ENCODE measurements around the gene ZBTB8B. TPM values are rescaled to one million over a fixed set of nuclear protein-coding genes. Genes with fewer than 3 reads are reported as not detected.
"Not testable (repeated sequence)": the region's sequence is repeated elsewhere in the genome, so short reads cannot be mapped to it uniquely, and the experiment has no call there.

The ZBTB8B gene
- total RNA-seq = not detected

GRCh38 chr1:32464716-32465577 is at the start of gene ZBTB8B:
Gene ZBTB8B (plus strand): TSS chr1:32465072. CDS start chr1:32470625, 5,553 bp downstream.
- H3K27ac Mint-ChIP-seq = no peak within 1 kb of the TSS
- POLR2A ChIA-PET = interaction anchor here (0.5 to 0.6 kb wide), 2 partner anchors 173 to 248 kb away, joined by 4 read pairs; partner anchors contain the start of gene HDAC1

GRCh38 chr1:32421775-32422174 is 43.1 kb upstream of the ZBTB8B start:
- H3K27ac Mint-ChIP-seq = no peak overlapping the region
- no peak for DNase-seq
- H3K36me3 Mint-ChIP-seq = no peaks in the 10 kb centered on the region
- ATAC-seq (ENCODE audit: low read depth) = no peak
- H3K27me3 Mint-ChIP-seq = peaks cover 28% of the 10 kb centered on the region
- POLR2A ChIA-PET = no interaction called here
- H3K9me3 Mint-ChIP-seq = no peaks in the 10 kb centered on the region
- peaks cover 3% of the 10 kb centered on the region for H3K4me1 Mint-ChIP-seq
- no peak overlapping the region for H3K4me3 Mint-ChIP-seq

More at GRCh38 chr1:32464716-32465577, at the start of gene ZBTB8B:
- peak within 1 kb of the TSS; percentile 69 for H3K4me3 Mint-ChIP-seq
- DNase-seq (peak; percentile 56), ATAC-seq (ENCODE audit: low read depth) (peak; percentile 36)
- peaks cover 64% of the 10 kb centered on the region for H3K27me3 Mint-ChIP-seq
- H3K36me3 Mint-ChIP-seq = peaks cover 5% of the 10 kb centered on the region
- H3K4me1 Mint-ChIP-seq = peaks cover 13% of the 10 kb centered on the region
- H3K9me3 Mint-ChIP-seq = no peaks in the 10 kb centered on the region

- no peak overlapping the region for H3K27ac Mint-ChIP-seq
- ATAC-seq (ENCODE audit: low read depth) (no peak), DNase-seq (no peak)
- POLR2A ChIA-PET = no interaction called here
- no peaks in the 10 kb centered on the region for H3K9me3 Mint-ChIP-seq
- H3K4me3 Mint-ChIP-seq = no peak overlapping the region
- H3K4me1 Mint-ChIP-seq = peaks cover 3% of the 10 kb centered on the region
- peaks cover 58% of the 10 kb centered on the region for H3K27me3 Mint-ChIP-seq
- H3K36me3 Mint-ChIP-seq = no peaks in the 10 kb centered on the region
Observed at GRCh38 chr1:32426489-32427255, 38.2 kb upstream of the ZBTB8B start.

GRCh38 chr1:32427264-32427963 is 37.5 kb upstream of the ZBTB8B start:
- no peaks in the 10 kb centered on the region for H3K9me3 Mint-ChIP-seq
- H3K36me3 Mint-ChIP-seq = no peaks in the 10 kb centered on the region
- H3K27ac Mint-ChIP-seq = no peak overlapping the region
- H3K27me3 Mint-ChIP-seq = peaks cover 62% of the 10 kb centered on the region
- ATAC-seq (ENCODE audit: low read depth) = no peak
- no peak overlapping the region for H3K4me3 Mint-ChIP-seq
- H3K4me1 Mint-ChIP-seq = peaks cover 3% of the 10 kb centered on the region
- POLR2A ChIA-PET = no interaction called here
- DNase-seq = no peak

- no peaks in the 10 kb centered on the region for H3K4me1 Mint-ChIP-seq
- no peaks in the 10 kb centered on the region for H3K9me3 Mint-ChIP-seq
- H3K4me3 Mint-ChIP-seq = no peak overlapping the region
- H3K36me3 Mint-ChIP-seq = no peaks in the 10 kb centered on the region
- no peak overlapping the region for H3K27ac Mint-ChIP-seq
- POLR2A ChIA-PET = no interaction called here
- no peak for DNase-seq
- H3K27me3 Mint-ChIP-seq = peaks cover 40% of the 10 kb centered on the region
- ATAC-seq (ENCODE audit: low read depth) = no peak
Observed at GRCh38 chr1:32431736-32432400, 33.0 kb upstream of the ZBTB8B start.

- POLR2A ChIA-PET = no interaction called here
- ATAC-seq (ENCODE audit: low read depth) (no peak), DNase-seq (no peak)
- Mint-ChIP-seq H3K4me1 (no peaks in the 10 kb centered on the region), H3K4me3 (no peak overlapping the region), H3K27ac (no peak overlapping the region), H3K36me3 (no peaks in the 10 kb centered on the region), H3K9me3 (no peaks in the 10 kb centered on the region), H3K27me3 (peaks cover 17% of the 10 kb centered on the region)
Observed at GRCh38 chr1:32438136-32438535, 26.7 kb upstream of the ZBTB8B start.

- peaks cover 19% of the 10 kb centered on the region for H3K27me3 Mint-ChIP-seq
- ATAC-seq (ENCODE audit: low read depth); DNase-seq; H3K9me3 Mint-ChIP-seq; H3K36me3 Mint-ChIP-seq; H3K4me3 Mint-ChIP-seq; H3K27ac Mint-ChIP-seq; H3K4me1 Mint-ChIP-seq; POLR2A ChIA-PET: not testable (repeated sequence)
Observed at GRCh38 chr1:32438777-32439176, 26.1 kb upstream of the ZBTB8B start.

- H3K36me3 Mint-ChIP-seq; H3K4me1 Mint-ChIP-seq; ATAC-seq (ENCODE audit: low read depth); DNase-seq; H3K4me3 Mint-ChIP-seq; H3K27ac Mint-ChIP-seq; H3K9me3 Mint-ChIP-seq; POLR2A ChIA-PET: not testable (repeated sequence)
- H3K27me3 Mint-ChIP-seq = peaks cover 25% of the 10 kb centered on the region
Observed at GRCh38 chr1:32441467-32441866, 23.4 kb upstream of the ZBTB8B start.

GRCh38 chr1:32447469-32448185 is 17.2 kb upstream of the ZBTB8B start:
- POLR2A ChIA-PET = no interaction called here
- no peaks in the 10 kb centered on the region for H3K36me3 Mint-ChIP-seq
- no peak overlapping the region for H3K27ac Mint-ChIP-seq
- H3K4me3 Mint-ChIP-seq = no peak overlapping the region
- ATAC-seq (ENCODE audit: low read depth) (no peak), DNase-seq (no peak)
- peaks cover 19% of the 10 kb centered on the region for H3K27me3 Mint-ChIP-seq
- H3K4me1 Mint-ChIP-seq = no peaks in the 10 kb centered on the region
- H3K9me3 Mint-ChIP-seq = peaks cover 3% of the 10 kb centered on the region

GRCh38 chr1:32448186-32448772 is 16.6 kb upstream of the ZBTB8B start:
- peak; percentile 46 for DNase-seq
- H3K27ac Mint-ChIP-seq; ATAC-seq (ENCODE audit: low read depth); POLR2A ChIA-PET; H3K4me1 Mint-ChIP-seq; H3K36me3 Mint-ChIP-seq; H3K4me3 Mint-ChIP-seq; H3K9me3 Mint-ChIP-seq: not testable (repeated sequence)
- H3K27me3 Mint-ChIP-seq = peaks cover 19% of the 10 kb centered on the region

- no peaks in the 10 kb centered on the region for H3K4me1 Mint-ChIP-seq
- POLR2A ChIA-PET = no interaction called here
- ATAC-seq (ENCODE audit: low read depth) = no peak
- H3K27me3 Mint-ChIP-seq = peaks cover 17% of the 10 kb centered on the region
- H3K9me3 Mint-ChIP-seq = peaks cover 3% of the 10 kb centered on the region
- no peaks in the 10 kb centered on the region for H3K36me3 Mint-ChIP-seq
- no peak for DNase-seq
- H3K27ac Mint-ChIP-seq = no peak overlapping the region
- H3K4me3 Mint-ChIP-seq = no peak overlapping the region
Observed at GRCh38 chr1:32448773-32449456, 16.0 kb upstream of the ZBTB8B start.

- H3K4me3 Mint-ChIP-seq; H3K9me3 Mint-ChIP-seq; POLR2A ChIA-PET; H3K4me1 Mint-ChIP-seq; H3K27ac Mint-ChIP-seq; DNase-seq; ATAC-seq (ENCODE audit: low read depth); H3K36me3 Mint-ChIP-seq: not testable (repeated sequence)
- peaks cover 17% of the 10 kb centered on the region for H3K27me3 Mint-ChIP-seq
Observed at GRCh38 chr1:32449457-32449831, 15.4 kb upstream of the ZBTB8B start.

All from activated naive CD8-positive, alpha-beta T cell treated with anti-CD3 and anti-CD28 coated beads, Interleukin-2, amount 10 ng/mL, durations not matched to agents 7 days and 5 days (primary cell).